Measurements from ENCODE around the gene COX6A1. TPM values are rescaled to one million over a fixed set of nuclear protein-coding genes. Genes with fewer than 3 reads are reported as not detected.

Gene COX6A1
- total RNA-seq, 1 donor from 2014 or later: 388 TPM

GRCh38 chr12:120406069-120406468 lies 31.8 kb upstream of the COX6A1 start:
- Mint-ChIP-seq H3K27me3 (ENCODE audit: low read depth, unreplicated experiment) (peaks cover 14% of the 10 kb centered on the region), H3K27ac (ENCODE audit: unreplicated experiment) (no peak overlapping the region), H3K4me1 (ENCODE audit: low read depth, unreplicated experiment) (no peaks in the 10 kb centered on the region), H3K9me3 (ENCODE audit: unreplicated experiment) (no peaks in the 10 kb centered on the region), H3K36me3 (ENCODE audit: low read depth, unreplicated experiment) (no peaks in the 10 kb centered on the region), H3K4me3 (ENCODE audit: unreplicated experiment) (no peak overlapping the region)
- Histone ChIP-seq H3K36me3 (ENCODE audit: insufficient read depth, low read length) (no peaks in the 10 kb centered on the region), H3K27ac (ENCODE audit: low read depth, low read length) (no peak overlapping the region), H2AFZ (ENCODE audit: low read depth, low read length) (no peak overlapping the region), H3K9me3 (ENCODE audit: insufficient read depth, low read depth, low read length) (no peaks in the 10 kb centered on the region), H4K20me1 (ENCODE audit: insufficient read depth, low read length) (no peaks in the 10 kb centered on the region), H3K27me3 (ENCODE audit: insufficient read depth, low read length) (no peaks in the 10 kb centered on the region), H3K4me2 (ENCODE audit: low read length) (no peak overlapping the region), H3K4me3 (ENCODE audit: insufficient read depth, low read depth, low read length) (no peak overlapping the region), H3K9ac (ENCODE audit: low read length) (no peak overlapping the region), H3K4me1 (ENCODE audit: insufficient read depth, low read length) (no peaks in the 10 kb centered on the region), H3K79me2 (ENCODE audit: insufficient read depth, low read length) (no peaks in the 10 kb centered on the region)
- FAIRE-seq (no peak), DNase-seq (ENCODE audit: low read depth) (no peak)
- TF ChIP-seq EZH2 (IDR thresholded peaks at IDR 0.05; ENCODE audit: insufficient read depth, low read length): no peak
- TF ChIP-seq, protein P1, sequence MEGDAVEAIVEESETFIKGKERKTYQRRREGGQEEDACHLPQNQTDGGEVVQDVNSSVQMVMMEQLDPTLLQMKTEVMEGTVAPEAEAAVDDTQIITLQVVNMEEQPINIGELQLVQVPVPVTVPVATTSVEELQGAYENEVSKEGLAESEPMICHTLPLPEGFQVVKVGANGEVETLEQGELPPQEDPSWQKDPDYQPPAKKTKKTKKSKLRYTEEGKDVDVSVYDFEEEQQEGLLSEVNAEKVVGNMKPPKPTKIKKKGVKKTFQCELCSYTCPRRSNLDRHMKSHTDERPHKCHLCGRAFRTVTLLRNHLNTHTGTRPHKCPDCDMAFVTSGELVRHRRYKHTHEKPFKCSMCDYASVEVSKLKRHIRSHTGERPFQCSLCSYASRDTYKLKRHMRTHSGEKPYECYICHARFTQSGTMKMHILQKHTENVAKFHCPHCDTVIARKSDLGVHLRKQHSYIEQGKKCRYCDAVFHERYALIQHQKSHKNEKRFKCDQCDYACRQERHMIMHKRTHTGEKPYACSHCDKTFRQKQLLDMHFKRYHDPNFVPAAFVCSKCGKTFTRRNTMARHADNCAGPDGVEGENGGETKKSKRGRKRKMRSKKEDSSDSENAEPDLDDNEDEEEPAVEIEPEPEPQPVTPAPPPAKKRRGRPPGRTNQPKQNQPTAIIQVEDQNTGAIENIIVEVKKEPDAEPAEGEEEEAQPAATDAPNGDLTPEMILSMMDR (IDR thresholded peaks at IDR 0.05; ENCODE audit: insufficient read depth, low read depth, low read length): no peak

- H3K9me3 ChIP-seq (ENCODE audit: insufficient read depth, low read depth, low read length): no peaks in the 10 kb centered on the region
- H3K4me1 ChIP-seq (ENCODE audit: insufficient read depth, low read length): no peaks in the 10 kb centered on the region
- no peak for DNase-seq (ENCODE audit: low read depth)
- H3K79me2 ChIP-seq (ENCODE audit: insufficient read depth, low read length): no peaks in the 10 kb centered on the region
- no peak overlapping the region for H3K9ac ChIP-seq (ENCODE audit: low read length)
- H3K36me3 ChIP-seq (ENCODE audit: insufficient read depth, low read length): no peaks in the 10 kb centered on the region
- no peak overlapping the region for H2AFZ ChIP-seq (ENCODE audit: low read depth, low read length)
- H3K27me3 Mint-ChIP-seq (ENCODE audit: low read depth, unreplicated experiment): peaks cover 14% of the 10 kb centered on the region
- no peaks in the 10 kb centered on the region for H4K20me1 ChIP-seq (ENCODE audit: insufficient read depth, low read length)
- H3K4me3 ChIP-seq (ENCODE audit: insufficient read depth, low read depth, low read length): no peak overlapping the region
- no peak overlapping the region for H3K4me2 ChIP-seq (ENCODE audit: low read length)
- H3K36me3 Mint-ChIP-seq (ENCODE audit: low read depth, unreplicated experiment): no peaks in the 10 kb centered on the region
- H3K4me3 Mint-ChIP-seq (ENCODE audit: unreplicated experiment): no peak overlapping the region
- no peak for FAIRE-seq
- no peaks in the 10 kb centered on the region for H3K9me3 Mint-ChIP-seq (ENCODE audit: unreplicated experiment)
- H3K27ac ChIP-seq (ENCODE audit: low read depth, low read length): no peak overlapping the region
- no peak for TF ChIP-seq EZH2 (IDR thresholded peaks at IDR 0.05; ENCODE audit: insufficient read depth, low read length)
- TF ChIP-seq, protein P1 (IDR thresholded peaks at IDR 0.05; ENCODE audit: insufficient read depth, low read depth, low read length): no peak
- H3K27ac Mint-ChIP-seq (ENCODE audit: unreplicated experiment): no peak overlapping the region
- no peaks in the 10 kb centered on the region for H3K4me1 Mint-ChIP-seq (ENCODE audit: low read depth, unreplicated experiment)
- no peaks in the 10 kb centered on the region for H3K27me3 ChIP-seq (ENCODE audit: insufficient read depth, low read length)
Measured at GRCh38 chr12:120406553-120406952, 31.4 kb upstream of the COX6A1 start.

GRCh38 chr12:120408771-120409170 lies 29.1 kb upstream of the COX6A1 start:
- no peak overlapping the region for H3K4me3 ChIP-seq (ENCODE audit: insufficient read depth, low read depth, low read length)
- H3K4me1 Mint-ChIP-seq (ENCODE audit: low read depth, unreplicated experiment): no peaks in the 10 kb centered on the region
- H3K9ac ChIP-seq (ENCODE audit: low read length): no peak overlapping the region
- H3K9me3 Mint-ChIP-seq (ENCODE audit: unreplicated experiment): no peaks in the 10 kb centered on the region
- H3K36me3 Mint-ChIP-seq (ENCODE audit: low read depth, unreplicated experiment): no peaks in the 10 kb centered on the region
- FAIRE-seq: no peak
- no peak overlapping the region for H3K27ac Mint-ChIP-seq (ENCODE audit: unreplicated experiment)
- no peaks in the 10 kb centered on the region for H3K9me3 ChIP-seq (ENCODE audit: insufficient read depth, low read depth, low read length)
- no peaks in the 10 kb centered on the region for H3K27me3 ChIP-seq (ENCODE audit: insufficient read depth, low read length)
- H3K79me2 ChIP-seq (ENCODE audit: insufficient read depth, low read length): no peaks in the 10 kb centered on the region
- no peak overlapping the region for H2AFZ ChIP-seq (ENCODE audit: low read depth, low read length)
- H3K4me1 ChIP-seq (ENCODE audit: insufficient read depth, low read length): no peaks in the 10 kb centered on the region
- no peak overlapping the region for H3K4me3 Mint-ChIP-seq (ENCODE audit: unreplicated experiment)
- no peaks in the 10 kb centered on the region for H4K20me1 ChIP-seq (ENCODE audit: insufficient read depth, low read length)
- no peak for DNase-seq (ENCODE audit: low read depth)
- no peaks in the 10 kb centered on the region for H3K36me3 ChIP-seq (ENCODE audit: insufficient read depth, low read length)
- no peak overlapping the region for H3K27ac ChIP-seq (ENCODE audit: low read depth, low read length)
- TF ChIP-seq, protein P1 (IDR thresholded peaks at IDR 0.05; ENCODE audit: insufficient read depth, low read depth, low read length): no peak
- TF ChIP-seq EZH2 (IDR thresholded peaks at IDR 0.05; ENCODE audit: insufficient read depth, low read length): no peak
- no peak overlapping the region for H3K4me2 ChIP-seq (ENCODE audit: low read length)
- peaks cover 1% of the 10 kb centered on the region for H3K27me3 Mint-ChIP-seq (ENCODE audit: low read depth, unreplicated experiment)
